ENCODE results near the gene RCVRN. TPM values are rescaled to one million over a fixed set of nuclear protein-coding genes. Genes with fewer than 3 reads are reported as not detected.

The RCVRN gene
- total and polyA plus RNA-seq, 2 of the 8 experiments (the other 6 are each of a cell fraction or from before 2014, with no cell fraction given), result not detected

- TF ChIP-seq BRCA1 (IDR thresholded peaks at IDR 0.05; ENCODE audit: low read depth, low read length) (no peak), SIRT6 (IDR thresholded peaks at IDR 0.05; ENCODE audit: low read length) (no peak), CTBP2 (IDR thresholded peaks at IDR 0.05; ENCODE audit: borderline replicate concordance, insufficient read depth, insufficient read length, low read length) (no peak), CREB1 (IDR thresholded peaks at IDR 0.05) (no peak)
These were observed 24.5 kb downstream of the RCVRN start (continued) for GRCh38 chr17:9880582-9880999.

Measured in H1 (cell line).